ENCODE data around the gene PDE4B. TPM values are rescaled to one million over a fixed set of nuclear protein-coding genes. Genes with fewer than 3 reads are reported as not detected.

PDE4B gene
- total RNA-seq, 1 experiment from 2014 or later, result not detected

DNA sequence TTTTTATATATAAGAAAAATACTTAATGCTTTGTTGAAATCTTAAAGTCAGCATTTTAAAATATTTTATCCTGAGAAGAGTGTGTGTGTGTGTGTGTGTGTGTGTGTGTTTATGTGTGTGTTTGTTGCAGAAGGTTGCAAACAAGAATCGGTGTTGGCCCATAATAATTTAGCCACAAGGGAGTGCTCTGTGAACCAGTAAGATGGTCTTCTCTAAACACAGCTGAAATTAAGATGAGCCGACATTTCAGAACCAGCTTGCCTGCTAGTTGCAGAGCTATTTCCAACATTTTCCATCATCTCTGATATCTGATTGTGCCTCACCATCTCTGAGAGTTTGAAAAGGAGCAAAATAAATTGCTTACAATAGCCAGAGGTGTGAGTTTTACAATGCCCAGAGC is 582.4 kb downstream of the PDE4B start:
- H3K4me1 Mint-ChIP-seq (ENCODE audit: low read depth, unreplicated experiment), result no peaks in the 10 kb centered on the region
- no peak overlapping the region for H3K4me3 ChIP-seq (ENCODE audit: low read depth, low read length)
- ChIA-PET POLR2A (no interaction called here), CTCF (no interaction called here)
- TF ChIP-seq, protein P1, sequence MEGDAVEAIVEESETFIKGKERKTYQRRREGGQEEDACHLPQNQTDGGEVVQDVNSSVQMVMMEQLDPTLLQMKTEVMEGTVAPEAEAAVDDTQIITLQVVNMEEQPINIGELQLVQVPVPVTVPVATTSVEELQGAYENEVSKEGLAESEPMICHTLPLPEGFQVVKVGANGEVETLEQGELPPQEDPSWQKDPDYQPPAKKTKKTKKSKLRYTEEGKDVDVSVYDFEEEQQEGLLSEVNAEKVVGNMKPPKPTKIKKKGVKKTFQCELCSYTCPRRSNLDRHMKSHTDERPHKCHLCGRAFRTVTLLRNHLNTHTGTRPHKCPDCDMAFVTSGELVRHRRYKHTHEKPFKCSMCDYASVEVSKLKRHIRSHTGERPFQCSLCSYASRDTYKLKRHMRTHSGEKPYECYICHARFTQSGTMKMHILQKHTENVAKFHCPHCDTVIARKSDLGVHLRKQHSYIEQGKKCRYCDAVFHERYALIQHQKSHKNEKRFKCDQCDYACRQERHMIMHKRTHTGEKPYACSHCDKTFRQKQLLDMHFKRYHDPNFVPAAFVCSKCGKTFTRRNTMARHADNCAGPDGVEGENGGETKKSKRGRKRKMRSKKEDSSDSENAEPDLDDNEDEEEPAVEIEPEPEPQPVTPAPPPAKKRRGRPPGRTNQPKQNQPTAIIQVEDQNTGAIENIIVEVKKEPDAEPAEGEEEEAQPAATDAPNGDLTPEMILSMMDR (IDR thresholded peaks at IDR 0.05; ENCODE audit: insufficient read depth in 1 of 2, low read depth in 1 of 2, low read length in 1 of 2, severe bottlenecking in 1 of 2, unreplicated experiment in 1 of 2), result no peak
- intact Hi-C loops (cut with micrococcal nuclease; ENCODE audit: unreplicated experiment), result no loop called here
- no peaks in the 10 kb centered on the region for H3K4me1 ChIP-seq
- no peaks in the 10 kb centered on the region for H3K9me3 Mint-ChIP-seq (ENCODE audit: unreplicated experiment)
- BruUV-seq (replicated peaks), result no TSS peak
- no peaks in the 10 kb centered on the region for H3K36me3 ChIP-seq (ENCODE audit: control insufficient read depth, insufficient read depth, low read length)
- peaks cover 7% of the 10 kb centered on the region for H3K27me3 Mint-ChIP-seq (ENCODE audit: insufficient read depth, unreplicated experiment)
- DNase-seq, result no peak
- no peak overlapping the region for H3K4me3 Mint-ChIP-seq (ENCODE audit: unreplicated experiment)
- H3K36me3 Mint-ChIP-seq (ENCODE audit: insufficient read depth, unreplicated experiment), result no peaks in the 10 kb centered on the region
- H3K27me3 ChIP-seq (replicated peaks; ENCODE audit: control insufficient read depth, insufficient read depth, low read length), result no peaks in the 10 kb centered on the region
- H3K27ac Mint-ChIP-seq (ENCODE audit: unreplicated experiment), result no peak overlapping the region
- no peaks in the 10 kb centered on the region for H3K9me3 ChIP-seq

DNA sequence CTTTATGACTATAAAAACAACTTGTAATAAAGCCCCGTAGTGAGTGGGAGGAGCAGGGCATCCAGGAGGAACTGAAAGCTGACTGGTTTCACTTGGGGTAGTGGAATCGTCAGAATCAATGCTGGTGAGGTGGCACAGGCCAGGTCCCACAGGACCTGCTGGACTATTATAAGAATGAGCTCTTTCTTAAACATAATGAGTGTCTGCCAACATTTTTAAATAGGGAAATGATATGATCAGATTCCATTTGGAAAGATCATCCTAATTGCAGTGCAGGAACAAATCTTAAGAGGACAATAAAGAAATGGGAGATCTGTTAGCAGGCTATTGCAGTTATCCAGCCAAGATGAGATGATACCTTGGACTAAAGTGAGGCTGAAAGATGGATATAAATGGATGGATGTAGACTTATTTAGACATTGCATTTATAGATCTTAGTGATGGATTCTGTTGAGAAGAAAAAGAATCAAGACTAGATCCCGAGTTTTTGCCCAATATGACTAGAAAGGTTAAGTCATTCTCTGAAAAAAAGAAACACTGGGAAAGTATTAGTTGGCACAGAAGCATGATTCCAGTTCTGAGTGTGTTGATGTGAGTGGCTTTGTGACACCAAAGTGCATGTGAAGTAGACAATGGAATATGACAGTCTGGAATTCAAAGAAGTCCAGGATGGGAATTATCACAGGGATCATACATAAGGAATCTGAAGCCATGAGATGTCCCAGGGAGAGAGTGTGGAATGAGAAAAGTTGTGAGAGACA is 587.9 kb downstream of the PDE4B start:
- Histone ChIP-seq H3K9me3 (no peaks in the 10 kb centered on the region), H3K27me3 (replicated peaks; ENCODE audit: control insufficient read depth, insufficient read depth, low read length) (no peaks in the 10 kb centered on the region), H3K4me1 (no peaks in the 10 kb centered on the region), H3K4me3 (ENCODE audit: low read depth, low read length) (no peak overlapping the region), H3K36me3 (ENCODE audit: control insufficient read depth, insufficient read depth, low read length) (no peaks in the 10 kb centered on the region)
- Mint-ChIP-seq H3K4me1 (ENCODE audit: low read depth, unreplicated experiment) (no peaks in the 10 kb centered on the region), H3K36me3 (ENCODE audit: insufficient read depth, unreplicated experiment) (no peaks in the 10 kb centered on the region), H3K27ac (ENCODE audit: unreplicated experiment) (no peak overlapping the region), H3K9me3 (ENCODE audit: unreplicated experiment) (peaks cover 18% of the 10 kb centered on the region), H3K27me3 (ENCODE audit: insufficient read depth, unreplicated experiment) (peaks cover 2% of the 10 kb centered on the region), H3K4me3 (ENCODE audit: unreplicated experiment) (no peak overlapping the region)
- no peak for DNase-seq
- ChIA-PET CTCF (no interaction called here), POLR2A (no interaction called here)
- intact Hi-C loops (cut with micrococcal nuclease; ENCODE audit: unreplicated experiment), result no loop called here
- TF ChIP-seq, protein P1 (IDR thresholded peaks at IDR 0.05; ENCODE audit: insufficient read depth in 1 of 2, low read depth in 1 of 2, low read length in 1 of 2, severe bottlenecking in 1 of 2, unreplicated experiment in 1 of 2), result no peak
- no TSS peak for BruUV-seq (replicated peaks)

- CTCF ChIA-PET, result no interaction called here
- H3K4me3 Mint-ChIP-seq (ENCODE audit: unreplicated experiment), result no peak overlapping the region
Measured at GRCh38 chr1:66381621-66382275, 589.1 kb downstream of the PDE4B start.

More at GRCh38 chr1:66381621-66382275, 589.1 kb downstream of the PDE4B start:
- Histone ChIP-seq H3K4me1 (no peaks in the 10 kb centered on the region), H3K36me3 (ENCODE audit: control insufficient read depth, insufficient read depth, low read length) (no peaks in the 10 kb centered on the region), H3K27me3 (replicated peaks; ENCODE audit: control insufficient read depth, insufficient read depth, low read length) (no peaks in the 10 kb centered on the region), H3K9me3 (no peaks in the 10 kb centered on the region), H3K4me3 (ENCODE audit: low read depth, low read length) (no peak overlapping the region)
- H3K27me3 Mint-ChIP-seq (ENCODE audit: insufficient read depth, unreplicated experiment), result peaks cover 2% of the 10 kb centered on the region
- POLR2A ChIA-PET, result no interaction called here
- no peak for DNase-seq
- TF ChIP-seq, protein P1 (IDR thresholded peaks at IDR 0.05; ENCODE audit: insufficient read depth in 1 of 2, low read depth in 1 of 2, low read length in 1 of 2, severe bottlenecking in 1 of 2, unreplicated experiment in 1 of 2), result no peak
- intact Hi-C loops (cut with micrococcal nuclease; ENCODE audit: unreplicated experiment), result no loop called here
- BruUV-seq (replicated peaks), result no TSS peak
- no peaks in the 10 kb centered on the region for H3K4me1 Mint-ChIP-seq (ENCODE audit: low read depth, unreplicated experiment)
- no peaks in the 10 kb centered on the region for H3K36me3 Mint-ChIP-seq (ENCODE audit: insufficient read depth, unreplicated experiment)
- peaks cover 29% of the 10 kb centered on the region for H3K9me3 Mint-ChIP-seq (ENCODE audit: unreplicated experiment)
- no peak overlapping the region for H3K27ac Mint-ChIP-seq (ENCODE audit: unreplicated experiment)
